Endodermal cell (in vitro differentiated cells): Measurements from ENCODE around the gene SESN3. TPM values are rescaled to one million over a fixed set of nuclear protein-coding genes. Genes with fewer than 3 reads are reported as not detected.

Source experiments
- DNase-seq: peaks from one replicate; pipeline ENCODE4 v3.0.0-alpha.2; 2017
- H3K27ac ChIP-seq: 2 replicates; pipeline ENCODE4 v1.5.1; 2013; ENCODE audit warnings: mild to moderate bottlenecking, low read depth, low read length, moderate library complexity
- H3K27me3 ChIP-seq: 2 replicates; pipeline ENCODE4 v1.6.1; 2013; ENCODE audit warnings: mild to moderate bottlenecking, low read length, moderate library complexity; ENCODE audit not compliant: insufficient read depth, control insufficient read depth, poor library complexity, severe bottlenecking
- H3K36me3 ChIP-seq: 2 replicates; pipeline ENCODE4 v1.7.0; 2013; ENCODE audit warnings: mild to moderate bottlenecking, low read length, moderate library complexity; ENCODE audit not compliant: control insufficient read depth, insufficient read depth
- H3K4me1 ChIP-seq: one replicate; pipeline ENCODE4 v1.7.0; 2013; ENCODE audit warnings: low read length; ENCODE audit not compliant: control insufficient read depth, insufficient read depth
- H3K4me3 ChIP-seq: 2 replicates; pipeline ENCODE4 v1.5.1; 2013; ENCODE audit warnings: mild to moderate bottlenecking, low read length, moderate library complexity
- H3K9ac ChIP-seq: 2 replicates; pipeline ENCODE4 v1.6.1; 2013; ENCODE audit warnings: mild to moderate bottlenecking, low read length, moderate library complexity; ENCODE audit not compliant: poor library complexity, severe bottlenecking; ENCODE audit errors: extremely low read depth
- H3K9me3 ChIP-seq: 2 replicates; pipeline ENCODE4 v1.6.1; 2013; ENCODE audit warnings: mild to moderate bottlenecking, low read length, moderate library complexity; ENCODE audit not compliant: control insufficient read depth
- H3K27ac Mint-ChIP-seq: 2 replicates; pipeline ENCODE4 v1.8.0; 2020; ENCODE audit warnings: mixed read lengths
- H3K27me3 Mint-ChIP-seq: 2 replicates; pipeline ENCODE4 v1.8.0; 2021; ENCODE audit warnings: mild to moderate bottlenecking, mixed read lengths; ENCODE audit not compliant: insufficient read depth
- H3K36me3 Mint-ChIP-seq: 2 replicates; pipeline ENCODE4 v1.8.0; 2020; ENCODE audit warnings: low read depth, mixed read lengths
- H3K4me1 Mint-ChIP-seq: 2 replicates; pipeline ENCODE4 v1.8.0; 2020; ENCODE audit warnings: mixed read lengths
- H3K4me3 Mint-ChIP-seq: 2 replicates; pipeline ENCODE4 v1.8.0; 2020; ENCODE audit warnings: mild to moderate bottlenecking, moderate library complexity, mixed read lengths
- H3K9me3 Mint-ChIP-seq: 2 replicates; pipeline ENCODE4 v1.8.0; 2020; ENCODE audit warnings: mild to moderate bottlenecking, mixed read lengths
- CTCF ChIP-seq: fragments of 200-600 bp; sonication (generic); conservative IDR thresholded peaks from 2 replicates; pipeline ENCODE4 v1.5.0; 2021; ENCODE audit warnings: antibody characterized with exemption, mild to moderate bottlenecking
- WGBS, 2 experiments: methylation state at CpG; one replicate each; pipeline versions ENCODE4 v1.1.5 to v1.1.7; 2013; ENCODE audit warnings: missing lambda C conversion rate in 2 of 2, mixed read lengths in 1 of 2; ENCODE audit not compliant: insufficient coverage in 1 of 2, insufficient read length in 1 of 2; 5-methylcytosine and 5-hydroxymethylcytosine counted together
- total RNA-seq, 2 donors: library from RNA; stranded (reverse); fragmentation: NEBNext Ultra II Directional in 1 of 2; extraction: Animal tissue kit (Norgen Biotek cat#: 25700) in 1 of 2; gene quantifications; 2 replicates in 1 of 2; 3 replicates in 1 of 2; pipeline ENCODE4 v1.2.1, GENCODE V29; 2021

SESN3 gene
- total RNA-seq, 2 donors from 2014 or later: 33.6 to 43.1 TPM

DNA sequence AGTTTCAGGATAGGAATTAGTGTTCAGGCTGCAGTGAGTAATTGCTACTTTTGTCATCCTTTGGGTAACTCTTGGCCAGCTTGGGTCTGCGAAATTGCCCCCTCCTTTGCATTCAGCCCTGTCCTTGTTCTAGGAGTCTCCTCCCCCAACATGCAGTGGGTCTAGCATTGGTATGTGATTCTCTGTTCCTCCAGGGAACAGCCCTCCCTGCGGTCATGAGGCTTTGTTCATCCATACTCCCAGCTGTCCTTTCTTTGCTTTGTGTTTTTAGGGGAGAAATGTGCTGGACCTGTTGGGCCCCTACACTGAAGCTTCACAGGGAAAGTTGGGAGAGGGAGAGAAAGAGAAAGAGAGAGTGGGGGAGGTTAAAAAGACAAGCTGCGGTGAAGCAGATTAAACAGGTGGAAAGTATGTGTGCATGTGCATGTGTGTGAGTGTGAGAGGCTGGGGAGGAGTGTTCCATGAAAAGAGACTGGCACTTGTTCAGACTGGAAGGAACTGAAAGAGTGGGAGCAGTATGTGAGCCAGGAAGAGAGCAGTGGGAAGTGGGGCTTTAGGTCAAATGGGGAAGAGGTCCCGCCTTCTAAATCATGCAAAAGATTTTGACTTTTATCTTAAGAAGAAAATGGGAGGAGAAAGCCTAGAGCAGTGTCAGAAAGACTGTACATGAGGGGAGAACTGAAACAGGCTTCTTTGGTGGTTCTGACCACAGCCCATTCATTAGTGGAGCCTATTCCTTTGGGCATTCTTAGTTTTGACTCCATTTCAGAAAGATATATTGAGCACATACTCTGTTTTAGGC is 17.9 kb upstream of the SESN3 start:
- Mint-ChIP-seq H3K4me1 (peaks cover 33% of the 10 kb centered on the region), H3K4me3 (no peak overlapping the region), H3K27ac (no peak overlapping the region), H3K36me3 (no peaks in the 10 kb centered on the region), H3K9me3 (no peaks in the 10 kb centered on the region), H3K27me3 (no peaks in the 10 kb centered on the region)
- no peaks in the 10 kb centered on the region for H3K9me3 ChIP-seq
- 64 to 78% methylated on average over 3 to 4 of the region's 4 CpGs for WGBS, 2 experiments
- DNase-seq: peak; percentile 57
- H3K27me3 ChIP-seq: no peaks in the 10 kb centered on the region
- peaks cover 7% of the 10 kb centered on the region for H3K4me1 ChIP-seq
- H3K4me3 ChIP-seq: no peak overlapping the region
- H3K27ac ChIP-seq: peak overlapping the region; percentile 22
- no peak overlapping the region for H3K9ac ChIP-seq
- H3K36me3 ChIP-seq: no peaks in the 10 kb centered on the region
- no peak for TF ChIP-seq CTCF

GRCh38 chr11:95247883-95248282 is 16.9 kb upstream of the SESN3 start:
- H3K36me3 Mint-ChIP-seq: no peaks in the 10 kb centered on the region
- H3K27ac ChIP-seq: no peak overlapping the region
- no peak overlapping the region for H3K4me3 ChIP-seq
- no peak for DNase-seq
- no peaks in the 10 kb centered on the region for H3K27me3 ChIP-seq
- peaks cover 2% of the 10 kb centered on the region for H3K4me1 ChIP-seq
- H3K27ac Mint-ChIP-seq: no peak overlapping the region
- H3K4me1 Mint-ChIP-seq: peaks cover 26% of the 10 kb centered on the region
- 90 to 94% methylated on average over 3 of the region's 3 CpGs for WGBS, 2 experiments
- no peaks in the 10 kb centered on the region for H3K36me3 ChIP-seq
- no peak overlapping the region for H3K4me3 Mint-ChIP-seq
- TF ChIP-seq CTCF: no peak
- H3K27me3 Mint-ChIP-seq: no peaks in the 10 kb centered on the region
- no peak overlapping the region for H3K9ac ChIP-seq
- H3K9me3 Mint-ChIP-seq: no peaks in the 10 kb centered on the region
- H3K9me3 ChIP-seq: no peaks in the 10 kb centered on the region

DNA sequence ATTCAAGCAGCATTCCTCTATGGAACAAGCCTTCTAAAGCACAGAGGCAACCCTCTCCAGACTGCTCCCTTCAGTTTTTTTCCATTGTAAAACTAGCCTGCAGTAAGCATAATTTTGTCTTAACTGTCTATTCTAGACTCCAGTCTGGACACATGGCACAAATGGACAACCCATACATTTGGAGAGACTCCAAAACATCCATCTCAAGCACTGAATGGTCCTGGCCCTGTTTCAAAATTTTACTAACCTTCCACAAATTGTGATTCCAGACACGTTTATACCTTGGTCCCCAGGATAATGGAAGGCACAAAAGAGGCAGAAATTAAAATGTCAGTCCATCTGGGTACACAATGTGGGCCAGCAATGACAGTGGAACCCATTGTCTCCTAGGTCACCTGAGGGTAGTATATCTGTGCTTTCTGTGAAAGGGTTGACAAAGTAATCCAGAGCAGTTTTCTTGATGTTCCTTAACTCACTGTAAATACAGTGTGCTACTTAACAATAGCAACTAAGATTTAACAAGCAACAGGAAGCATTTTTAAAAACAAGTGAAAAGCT is 16.2 kb upstream of the SESN3 start:
- WGBS, 2 experiments: 83 to 86% methylated on average over 1 of the region's 1 CpG
- H3K36me3 ChIP-seq: no peaks in the 10 kb centered on the region
- H3K4me1 ChIP-seq: peaks cover 2% of the 10 kb centered on the region
- H3K27me3 ChIP-seq: no peaks in the 10 kb centered on the region
- Mint-ChIP-seq H3K4me1 (peaks cover 25% of the 10 kb centered on the region), H3K36me3 (no peaks in the 10 kb centered on the region), H3K27me3 (no peaks in the 10 kb centered on the region), H3K4me3 (no peak overlapping the region), H3K9me3 (no peaks in the 10 kb centered on the region), H3K27ac (no peak overlapping the region)
- TF ChIP-seq CTCF: no peak
- H3K27ac ChIP-seq: no peak overlapping the region
- no peak overlapping the region for H3K4me3 ChIP-seq
- H3K9me3 ChIP-seq: no peaks in the 10 kb centered on the region
- no peak for DNase-seq
- H3K9ac ChIP-seq: no peak overlapping the region
